Measurements from ENCODE around the gene VPS13A. TPM values are rescaled to one million over a fixed set of nuclear protein-coding genes. Genes with fewer than 3 reads are reported as not detected.
A peak's percentile ranks its signal among the peaks of the same experiment; 100 is the strongest.

Gene VPS13A
- total RNA-seq, 1 donor from 2014 or later, result 29.3 TPM

DNA sequence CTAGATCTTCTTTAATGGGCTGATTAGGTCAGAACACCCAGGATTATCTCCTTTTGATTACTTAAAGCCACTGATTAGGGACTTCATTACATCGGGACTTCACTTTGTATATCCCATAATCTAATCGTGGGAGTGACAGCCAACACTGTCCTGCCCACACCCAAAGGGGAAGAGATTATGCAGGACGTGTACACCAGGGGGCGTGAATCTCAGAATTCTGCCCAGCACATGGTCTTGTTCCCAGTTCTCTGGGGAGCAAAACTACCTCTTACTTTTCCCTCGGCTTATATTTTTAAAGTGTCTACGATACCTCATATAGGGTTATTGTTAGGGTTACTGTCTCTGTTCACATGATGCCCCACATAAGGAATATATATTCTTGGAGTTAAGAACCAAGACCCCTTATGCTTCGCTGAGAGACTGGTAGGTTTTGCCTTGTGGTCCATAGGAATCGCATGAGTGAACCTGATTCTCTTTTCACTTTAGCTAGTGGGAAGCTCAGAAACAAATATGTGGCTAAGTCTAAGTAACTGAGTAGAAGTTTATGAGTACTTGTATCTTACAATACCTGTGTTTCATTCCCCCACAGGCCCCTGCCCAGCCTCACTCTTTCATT is 278.1 kb downstream of the VPS13A start:
- TF ChIP-seq, protein P1, sequence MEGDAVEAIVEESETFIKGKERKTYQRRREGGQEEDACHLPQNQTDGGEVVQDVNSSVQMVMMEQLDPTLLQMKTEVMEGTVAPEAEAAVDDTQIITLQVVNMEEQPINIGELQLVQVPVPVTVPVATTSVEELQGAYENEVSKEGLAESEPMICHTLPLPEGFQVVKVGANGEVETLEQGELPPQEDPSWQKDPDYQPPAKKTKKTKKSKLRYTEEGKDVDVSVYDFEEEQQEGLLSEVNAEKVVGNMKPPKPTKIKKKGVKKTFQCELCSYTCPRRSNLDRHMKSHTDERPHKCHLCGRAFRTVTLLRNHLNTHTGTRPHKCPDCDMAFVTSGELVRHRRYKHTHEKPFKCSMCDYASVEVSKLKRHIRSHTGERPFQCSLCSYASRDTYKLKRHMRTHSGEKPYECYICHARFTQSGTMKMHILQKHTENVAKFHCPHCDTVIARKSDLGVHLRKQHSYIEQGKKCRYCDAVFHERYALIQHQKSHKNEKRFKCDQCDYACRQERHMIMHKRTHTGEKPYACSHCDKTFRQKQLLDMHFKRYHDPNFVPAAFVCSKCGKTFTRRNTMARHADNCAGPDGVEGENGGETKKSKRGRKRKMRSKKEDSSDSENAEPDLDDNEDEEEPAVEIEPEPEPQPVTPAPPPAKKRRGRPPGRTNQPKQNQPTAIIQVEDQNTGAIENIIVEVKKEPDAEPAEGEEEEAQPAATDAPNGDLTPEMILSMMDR (conservative IDR thresholded peaks at IDR 0.05), result peak; percentile 58
- Mint-ChIP-seq H3K9me3 (peaks cover 5% of the 10 kb centered on the region), H3K4me3 (no peak overlapping the region), H3K27ac (ENCODE audit: unreplicated experiment) (no peak overlapping the region), H3K4me1 (peaks cover 9% of the 10 kb centered on the region), H3K36me3 (ENCODE audit: low read depth) (peaks cover 3% of the 10 kb centered on the region), H3K27me3 (ENCODE audit: low read depth) (no peaks in the 10 kb centered on the region)
- DNase-seq (ENCODE audit: low read depth, low spot score), result no peak

DNA sequence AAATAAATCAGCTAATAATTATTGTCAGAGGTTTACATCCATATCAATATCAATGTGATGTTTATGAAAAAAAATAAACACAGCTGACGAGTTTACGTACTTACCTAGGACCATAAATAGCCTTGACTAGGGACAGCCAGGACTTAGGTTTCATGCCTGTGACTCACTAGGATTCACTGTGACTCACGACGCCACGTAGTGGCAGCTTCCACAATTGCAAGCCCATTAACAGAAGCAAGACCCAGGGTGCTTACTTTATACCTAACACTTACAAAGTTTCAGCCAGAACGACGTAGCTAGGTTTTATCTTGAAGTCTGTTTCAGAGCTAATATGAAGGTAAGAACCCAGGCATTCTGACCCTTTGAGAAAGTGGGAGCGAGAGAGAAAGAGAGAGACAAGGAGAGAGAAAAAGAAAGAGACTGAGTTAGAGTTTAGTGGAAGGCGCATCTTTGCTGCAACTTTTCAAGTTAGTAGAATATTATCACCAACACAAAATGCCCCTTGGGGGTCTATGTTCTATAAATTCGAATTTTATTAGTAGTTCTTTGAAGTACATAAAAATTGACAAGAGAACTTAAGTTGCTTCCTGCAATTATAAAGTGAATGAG is 279.6 kb downstream of the VPS13A start:
- H3K4me1 Mint-ChIP-seq, result peaks cover 9% of the 10 kb centered on the region
- H3K27ac Mint-ChIP-seq (ENCODE audit: unreplicated experiment), result no peak overlapping the region
- H3K27me3 Mint-ChIP-seq (ENCODE audit: low read depth), result no peaks in the 10 kb centered on the region
- TF ChIP-seq, protein P1 (conservative IDR thresholded peaks at IDR 0.05), result peak; percentile 84
- no peaks in the 10 kb centered on the region for H3K36me3 Mint-ChIP-seq (ENCODE audit: low read depth)
- DNase-seq (ENCODE audit: low read depth, low spot score), result peak; percentile 84
- H3K9me3 Mint-ChIP-seq, result no peaks in the 10 kb centered on the region
- no peak overlapping the region for H3K4me3 Mint-ChIP-seq

DNA sequence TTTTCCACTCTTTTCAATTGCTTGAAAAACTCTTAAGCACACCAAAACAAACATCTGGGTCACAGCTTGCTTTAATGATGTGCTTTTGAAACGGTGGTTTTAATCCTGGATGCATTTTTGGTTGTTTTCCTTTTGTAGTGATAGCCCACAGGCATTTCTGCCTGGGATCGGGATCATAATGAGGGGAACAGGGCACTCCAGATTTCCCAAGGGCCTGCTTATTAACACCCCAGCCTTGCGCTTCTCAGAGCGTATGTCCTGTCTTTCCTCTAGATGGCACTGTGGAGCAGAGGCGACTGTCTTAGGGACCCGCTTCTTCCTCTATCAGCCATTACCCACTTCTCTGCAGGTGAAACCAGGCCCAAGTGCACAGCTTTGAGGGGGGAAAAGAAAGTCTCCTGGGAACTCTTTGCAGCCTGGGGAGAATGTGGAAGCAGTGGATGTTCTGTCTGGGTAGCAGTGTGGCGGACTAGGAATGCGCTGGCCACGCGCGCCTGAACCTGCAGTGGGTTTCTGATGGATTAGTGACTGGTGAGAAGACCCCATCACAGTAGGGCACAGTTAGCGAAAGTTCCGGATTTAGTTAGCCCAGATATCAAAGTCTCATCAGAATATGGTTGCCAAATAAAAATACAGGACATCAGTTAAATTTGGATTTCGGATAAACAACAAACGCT is 280.7 kb downstream of the VPS13A start:
- peak; percentile 62 for DNase-seq (ENCODE audit: low read depth, low spot score)
- H3K36me3 Mint-ChIP-seq (ENCODE audit: low read depth), result no peaks in the 10 kb centered on the region
- peaks cover 9% of the 10 kb centered on the region for H3K4me1 Mint-ChIP-seq
- H3K9me3 Mint-ChIP-seq, result no peaks in the 10 kb centered on the region
- TF ChIP-seq, protein P1 (conservative IDR thresholded peaks at IDR 0.05), result peak; percentile 83
- no peak overlapping the region for H3K27ac Mint-ChIP-seq (ENCODE audit: unreplicated experiment)
- H3K27me3 Mint-ChIP-seq (ENCODE audit: low read depth), result no peaks in the 10 kb centered on the region
- no peak overlapping the region for H3K4me3 Mint-ChIP-seq

DNA sequence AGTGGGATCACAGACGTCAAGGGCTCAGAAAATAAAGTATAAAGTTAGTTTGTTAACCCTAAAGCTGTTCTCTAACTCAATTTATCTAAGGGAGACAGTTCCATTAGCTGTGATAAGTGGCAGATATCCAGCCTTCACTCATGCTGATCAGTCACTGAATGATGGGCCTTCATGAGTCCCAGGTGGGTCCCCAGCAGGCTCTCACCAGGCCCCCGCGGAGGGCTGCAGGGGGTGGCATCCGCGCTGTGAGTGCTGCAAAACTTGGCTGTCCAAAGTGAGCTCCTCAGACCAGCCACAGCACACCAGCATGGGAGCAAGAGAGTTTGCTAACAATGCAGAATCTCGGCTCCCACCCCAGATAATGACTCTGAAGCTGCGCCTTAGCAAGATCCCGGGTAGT is 283.6 kb downstream of the VPS13A start:
- Mint-ChIP-seq H3K9me3 (peaks cover 3% of the 10 kb centered on the region), H3K27me3 (ENCODE audit: low read depth) (no peaks in the 10 kb centered on the region), H3K27ac (ENCODE audit: unreplicated experiment) (no peak overlapping the region), H3K36me3 (ENCODE audit: low read depth) (no peaks in the 10 kb centered on the region), H3K4me3 (no peak overlapping the region), H3K4me1 (peaks cover 9% of the 10 kb centered on the region)
- no peak for DNase-seq (ENCODE audit: low read depth, low spot score)
- TF ChIP-seq, protein P1 (conservative IDR thresholded peaks at IDR 0.05), result no peak

DNA sequence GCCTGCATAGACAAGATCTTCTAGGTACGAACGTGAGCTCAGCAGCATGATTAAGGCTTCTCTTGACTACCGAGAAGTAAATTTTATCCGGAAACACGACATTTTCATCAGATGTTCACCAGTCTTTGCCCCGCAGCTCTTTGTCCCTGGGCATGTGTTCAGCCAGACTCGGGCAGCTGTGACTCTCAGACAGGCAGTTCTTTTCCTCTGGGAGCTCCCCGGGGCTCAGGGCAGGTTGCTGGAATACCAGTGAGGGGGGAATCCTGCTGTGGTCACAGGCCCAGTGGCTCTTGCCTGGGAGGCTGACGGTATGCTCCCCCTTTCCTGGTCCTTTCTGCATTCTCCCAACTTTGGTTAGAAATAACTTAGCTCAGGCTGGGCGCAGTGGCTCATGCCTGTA is 284.7 kb downstream of the VPS13A start:
- no peaks in the 10 kb centered on the region for H3K36me3 Mint-ChIP-seq (ENCODE audit: low read depth)
- H3K4me1 Mint-ChIP-seq, result peaks cover 13% of the 10 kb centered on the region
- H3K4me3 Mint-ChIP-seq, result no peak overlapping the region
- H3K27ac Mint-ChIP-seq (ENCODE audit: unreplicated experiment), result peak overlapping the region; percentile 13
- H3K9me3 Mint-ChIP-seq, result peaks cover 3% of the 10 kb centered on the region
- H3K27me3 Mint-ChIP-seq (ENCODE audit: low read depth), result no peaks in the 10 kb centered on the region
- TF ChIP-seq, protein P1 (conservative IDR thresholded peaks at IDR 0.05), result no peak
- no peak for DNase-seq (ENCODE audit: low read depth, low spot score)
